H1 (cell line): Measurements from ENCODE around the gene TEX36. TPM values are rescaled to one million over a fixed set of nuclear protein-coding genes. Genes with fewer than 3 reads are reported as not detected.
A peak's percentile ranks its signal among the peaks of the same experiment; 100 is the strongest.

Source experiments
- CTCF ChIA-PET: fragments of 300-600 bp; sonication (Branson Sonifier 250); formaldehyde crosslinking; loops from one replicate; lab custom pipeline; 2021; ENCODE audit not compliant: partially characterized antibody; lab: Charles Lee
- POLR2A ChIA-PET: fragments of 300-600 bp; sonication (Branson Sonifier 250); formaldehyde crosslinking; loops from one replicate; lab custom pipeline; 2021; ENCODE audit warnings: inconsistent platforms; ENCODE audit not compliant: partially characterized antibody; lab: Charles Lee
- DNase-seq, 2 experiments: peaks; one replicate each; pipeline versions ENCODE4 v3.0.0 to v3.0.0-alpha.2; 2010 to 2022; ENCODE audit warnings: low spot score in 2 of 2, low read depth in 1 of 2, mixed read lengths in 1 of 2
- FAIRE-seq: peaks from 2 replicates; lab custom pipeline; 2011; peaks lifted over from hg19 to GRCh38; lab: Jason Lieb, UNC
- H2AFZ ChIP-seq: 2 replicates; pipeline ENCODE4 v1.8.1; 2012; ENCODE audit warnings: low read length, inconsistent platforms
- H2AK5ac ChIP-seq: 2 replicates; pipeline ENCODE4 v1.6.1; 2013; ENCODE audit warnings: low read depth, low read length
- H2BK120ac ChIP-seq: replicated peaks from 2 replicates; pipeline ENCODE3; 2013; ENCODE audit warnings: low read depth, low read length, inconsistent platforms
- H2BK12ac ChIP-seq: 2 replicates; pipeline ENCODE4 v1.6.1; 2013; ENCODE audit warnings: low read depth, low read length
- H2BK15ac ChIP-seq: 2 replicates; pipeline ENCODE4 v1.6.1; 2013; ENCODE audit warnings: low read length
- H2BK20ac ChIP-seq: 2 replicates; pipeline ENCODE4 v1.6.1; 2013; ENCODE audit warnings: low read length
- H2BK5ac ChIP-seq: 2 replicates; pipeline ENCODE4 v1.6.1; 2013; ENCODE audit warnings: low read depth, low read length
- H3K14ac ChIP-seq: 2 replicates; pipeline ENCODE4 v1.6.1; 2013; ENCODE audit warnings: inconsistent platforms; ENCODE audit not compliant: insufficient read length
- H3K18ac ChIP-seq: 2 replicates; pipeline ENCODE4 v1.6.1; 2013; ENCODE audit warnings: low read length; ENCODE audit errors: extremely low read depth
- H3K23ac ChIP-seq: 2 replicates; pipeline ENCODE4 v1.6.1; 2013; ENCODE audit warnings: inconsistent platforms; ENCODE audit not compliant: insufficient read length
- H3K23me2 ChIP-seq: 2 replicates; pipeline ENCODE4 v1.6.1; 2013; ENCODE audit warnings: low read depth, low read length
- H3K27ac ChIP-seq: 2 replicates; pipeline ENCODE4 v1.6.1; 2011; ENCODE audit warnings: low read depth, low read length, inconsistent platforms
- H3K27me3 ChIP-seq, 4 experiments: replicated peaks in 1 of 4; 1 replicate in 1 of 4; 2 replicates in 3 of 4; pipeline versions ENCODE4 v1.6.1 to v1.8.1; 2011 to 2013; ENCODE audit warnings: low read length in 3 of 4, mild to moderate bottlenecking in 3 of 4, inconsistent platforms in 2 of 4, mixed read lengths in 2 of 4, moderate library complexity in 1 of 4; ENCODE audit not compliant: control insufficient read depth in 3 of 4, insufficient read depth in 3 of 4; ENCODE audit errors: extremely low read depth in 1 of 4
- H3K36me3 ChIP-seq, 4 experiments: 2 replicates each; pipeline versions ENCODE4 v1.6.1 to v1.8.1; 2011 to 2013; ENCODE audit warnings: mild to moderate bottlenecking in 4 of 4, low read length in 3 of 4, moderate library complexity in 2 of 4, control low read depth in 1 of 4, inconsistent platforms in 1 of 4; ENCODE audit not compliant: insufficient read depth in 4 of 4, control insufficient read depth in 2 of 4
- H3K4ac ChIP-seq: replicated peaks from 2 replicates; pipeline ENCODE3; 2013; ENCODE audit warnings: low read length, low read depth, mixed read lengths, inconsistent platforms; ENCODE audit not compliant: insufficient read length
- H3K4me1 ChIP-seq, 4 experiments: replicated peaks in 1 of 4; 1 replicate in 1 of 4; 2 replicates in 3 of 4; pipeline versions ENCODE4 v1.6.1 to v1.8.1; 2011 to 2013; ENCODE audit warnings: low read length in 3 of 4, inconsistent platforms in 2 of 4, mixed read lengths in 1 of 4; ENCODE audit not compliant: insufficient read depth in 4 of 4, control insufficient read depth in 3 of 4
- H3K4me2 ChIP-seq, 2 experiments: 2 replicates each; pipeline versions ENCODE4 v1.6.1 to v1.8.1; 2011 to 2013; ENCODE audit warnings: low read depth in 2 of 2, low read length in 2 of 2, control low read depth in 1 of 2, inconsistent platforms in 1 of 2, mild to moderate bottlenecking in 1 of 2; ENCODE audit not compliant: insufficient read depth in 1 of 2
- H3K4me3 ChIP-seq, 4 experiments: fragments of 200-600, 300-600 bp in 1 of 4; sonication (generic), shearing (Covaris generic), sonication (Bioruptor Twin) in 1 of 4; 2 replicates each; pipeline versions ENCODE4 v1.5.1 to v1.8.1; 2011 to 2016; ENCODE audit warnings: low read length in 4 of 4, low read depth in 3 of 4, control low read depth in 2 of 4, inconsistent platforms in 2 of 4, mild to moderate bottlenecking in 2 of 4, mixed read lengths in 1 of 4, moderate library complexity in 1 of 4; ENCODE audit not compliant: insufficient read depth in 2 of 4; ENCODE audit errors: extremely low read depth in 1 of 4
- H3K56ac ChIP-seq: replicated peaks from 2 replicates; pipeline ENCODE3; 2013; ENCODE audit warnings: low read depth, mild to moderate bottlenecking, mixed read lengths, low read length, inconsistent platforms; ENCODE audit not compliant: insufficient read length
- H3K79me1 ChIP-seq: 2 replicates; pipeline ENCODE4 v1.6.1; 2013; ENCODE audit warnings: low read depth, low read length, control low read depth
- H3K79me2 ChIP-seq, 2 experiments: 2 replicates each; pipeline versions ENCODE4 v1.6.1 to v1.8.1; 2012 to 2013; ENCODE audit warnings: low read length in 2 of 2, mild to moderate bottlenecking in 2 of 2, inconsistent platforms in 1 of 2; ENCODE audit not compliant: insufficient read depth in 2 of 2, control insufficient read depth in 1 of 2
- H3K9ac ChIP-seq, 4 experiments: replicated peaks in 1 of 4; 1 replicate in 1 of 4; 2 replicates in 3 of 4; pipeline versions ENCODE4 v1.6.1 to v1.8.1; 2011 to 2013; ENCODE audit warnings: low read depth in 3 of 4, low read length in 3 of 4, control low read depth in 2 of 4, mild to moderate bottlenecking in 2 of 4, moderate library complexity in 2 of 4, inconsistent platforms in 1 of 4; ENCODE audit errors: extremely low read depth in 1 of 4
- H3K9me3 ChIP-seq, 2 experiments: 2 replicates each; pipeline versions ENCODE4 v1.6.1 to v1.8.1; 2012 to 2013; ENCODE audit warnings: mild to moderate bottlenecking in 2 of 2, moderate library complexity in 2 of 2, control low read depth in 1 of 2, inconsistent platforms in 1 of 2, low read depth in 1 of 2, low read length in 1 of 2, mixed read lengths in 1 of 2; ENCODE audit not compliant: insufficient read depth in 2 of 2
- H4K20me1 ChIP-seq, 2 experiments: replicated peaks in 1 of 2; 2 replicates each; pipeline versions ENCODE3 to v1.8.1; 2011 to 2013; ENCODE audit warnings: inconsistent platforms in 2 of 2, low read length in 2 of 2, mild to moderate bottlenecking in 1 of 2; ENCODE audit not compliant: insufficient read depth in 2 of 2, control insufficient read depth in 1 of 2
- H4K5ac ChIP-seq: 2 replicates; pipeline ENCODE4 v1.6.1; 2013; ENCODE audit warnings: low read length, low read depth, mixed read lengths, inconsistent platforms; ENCODE audit not compliant: insufficient read length
- H4K8ac ChIP-seq: 2 replicates; pipeline ENCODE4 v1.8.0; 2013; ENCODE audit warnings: mild to moderate bottlenecking, moderate library complexity, low read length, inconsistent platforms; ENCODE audit not compliant: insufficient read depth; ENCODE audit errors: extremely low read depth
- H4K91ac ChIP-seq: replicated peaks from 2 replicates; pipeline ENCODE3; 2013; ENCODE audit warnings: low read length, mixed read lengths, inconsistent platforms; ENCODE audit not compliant: insufficient read length
- RXRA ChIP-seq: IDR thresholded peaks from 2 replicates; pipeline ENCODE4 v1.6.1; 2011; ENCODE audit warnings: low read depth, mild to moderate bottlenecking, low read length, moderate library complexity; ENCODE audit not compliant: insufficient read depth
- WGBS, 2 experiments: shearing (Covaris generic) in 1 of 2; methylation state at CpG; one replicate each; pipeline versions ENCODE4 v1.1.6 to v1.1.7; 2013 to 2015; ENCODE audit warnings: low lambda C conversion rate in 2 of 2, mixed read lengths in 2 of 2, inconsistent platforms in 1 of 2, low coverage in 1 of 2, missing lambda C conversion rate in 1 of 2; ENCODE audit not compliant: insufficient replicate concordance in 2 of 2, insufficient coverage in 1 of 2, insufficient read length in 1 of 2; ENCODE audit errors: extremely low coverage in 1 of 2, missing lambda C conversion rate in 1 of 2; 5-methylcytosine and 5-hydroxymethylcytosine counted together
- polyA plus RNA-seq, 7 experiments: library from polyadenylated mRNA; depleted of rRNA in 3 of 7; stranded (reverse) in 5 of 7; unstranded in 2 of 7; fragments of >200 nt in 5 of 7; fragments of 200-250 nt in 2 of 7; gene quantifications; 1 replicate in 5 of 7; 2 replicates in 1 of 7; 4 replicates in 1 of 7; pipeline versions ENCODE4 v1.2.1 to v1.2.3, GENCODE V29; 2011 to 2013; ENCODE audit warnings: missing spikeins in 2 of 7, mixed read lengths in 2 of 7
- total RNA-seq: library from RNA; stranded (reverse); fragmentation: NEBNext Ultra II Directional; extraction: Animal tissue kit (Norgen Biotek cat#: 25700); gene quantifications from 2 replicates; pipeline ENCODE4 v1.2.1, GENCODE V29; 2021

Gene TEX36
- total and polyA plus RNA-seq, 2 of the 8 experiments (the other 6 are each of a cell fraction or from before 2014, with no cell fraction given) = not detected

GRCh38 chr10:125720002-125720382, 37.0 kb upstream of the TEX36 start:
- H2BK20ac ChIP-seq = no peak overlapping the region
- H4K91ac ChIP-seq = peak overlapping the region; percentile 0
- WGBS, 2 experiments = 5% methylated on average over 15 of the region's 15 CpGs; no CpG with 5 or more reads in 1 of the 2 experiments
- POLR2A ChIA-PET = interaction anchor here (0.7 to 1.6 kb wide), 9 partner anchors 10 to 348 kb away, joined by 3 to 5 read pairs (median 3); partner anchors contain the start of gene TEX36
- H3K23me2 ChIP-seq = peaks cover 2% of the 10 kb centered on the region
- H3K4me2 ChIP-seq = peak overlapping the region; percentile 78 to 86
- H2AFZ ChIP-seq = peak overlapping the region; percentile 59; the same call in 1 of the 2 replicates
- DNase-seq (no peak), FAIRE-seq (no peak)
- H3K18ac ChIP-seq = no peak overlapping the region
- no peaks in the 10 kb centered on the region for H3K27me3 ChIP-seq
- peaks cover 0 to 23% of the 10 kb centered on the region in 2 experiments; a peak in 2 of 4 replicates for H3K79me2 ChIP-seq
- H3K79me1 ChIP-seq = no peaks in the 10 kb centered on the region; the same call in 1 of the 2 replicates
- H2BK12ac ChIP-seq = no peak overlapping the region
- H3K27ac ChIP-seq = peak overlapping the region; percentile 56
- H2BK15ac ChIP-seq = no peak overlapping the region
- peak overlapping the region; percentile 96; the same call in 1 of the 2 replicates for H4K8ac ChIP-seq
- peak overlapping the region; percentile 39 for H3K56ac ChIP-seq
- H3K4me1 ChIP-seq = peaks cover 0 to 2% (median 0%) of the 10 kb centered on the region in 4 experiments; a peak in 2 of 7 replicates
- peak overlapping the region; percentile 92 to 98 (median 96) for H3K9ac ChIP-seq
- H4K20me1 ChIP-seq = peaks cover 1 to 3% of the 10 kb centered on the region in 2 experiments
- peak overlapping the region; percentile 69 to 99 (median 98) for H3K4me3 ChIP-seq
- peak overlapping the region; percentile 93 for H3K23ac ChIP-seq
- peaks cover 12 to 40% (median 27%) of the 10 kb centered on the region in 4 experiments for H3K36me3 ChIP-seq
- H3K9me3 ChIP-seq = peaks cover 0 to 4% of the 10 kb centered on the region in 2 experiments; a peak in 1 of 4 replicates
- H3K14ac ChIP-seq = no peak overlapping the region
- H3K4ac ChIP-seq = no peak overlapping the region
- H2BK5ac ChIP-seq = peak overlapping the region; percentile 22; the same call in 1 of the 2 replicates
- H4K5ac ChIP-seq = no peak overlapping the region
- H2AK5ac ChIP-seq = no peak overlapping the region
- CTCF ChIA-PET = interaction anchor here (0.7 kb wide), 1 partner anchor 250 kb away, joined by 3 read pairs; no protein-coding TSS in a partner anchor
- no peak overlapping the region for H2BK120ac ChIP-seq
- TF ChIP-seq RXRA = no peak
